Stimulated activated CD8-positive, alpha-beta memory T cell treated with anti-CD3 and anti-CD28 coated beads, Interleukin-12 subunit alpha, Interleukin-12 subunit beta, amount 100 ng/mL, for 24 hours (primary cell): ENCODE measurements around the gene APOBR.
"Not testable (repeated sequence)": the region's sequence is repeated elsewhere in the genome, so short reads cannot be mapped to it uniquely, and the experiment has no call there.

Experiments used
- DNase-seq: peaks from one replicate; pipeline ENCODE4 v3.0.0-alpha.2; 2020; ENCODE audit errors: extremely low read depth

APOBR gene

DNA sequence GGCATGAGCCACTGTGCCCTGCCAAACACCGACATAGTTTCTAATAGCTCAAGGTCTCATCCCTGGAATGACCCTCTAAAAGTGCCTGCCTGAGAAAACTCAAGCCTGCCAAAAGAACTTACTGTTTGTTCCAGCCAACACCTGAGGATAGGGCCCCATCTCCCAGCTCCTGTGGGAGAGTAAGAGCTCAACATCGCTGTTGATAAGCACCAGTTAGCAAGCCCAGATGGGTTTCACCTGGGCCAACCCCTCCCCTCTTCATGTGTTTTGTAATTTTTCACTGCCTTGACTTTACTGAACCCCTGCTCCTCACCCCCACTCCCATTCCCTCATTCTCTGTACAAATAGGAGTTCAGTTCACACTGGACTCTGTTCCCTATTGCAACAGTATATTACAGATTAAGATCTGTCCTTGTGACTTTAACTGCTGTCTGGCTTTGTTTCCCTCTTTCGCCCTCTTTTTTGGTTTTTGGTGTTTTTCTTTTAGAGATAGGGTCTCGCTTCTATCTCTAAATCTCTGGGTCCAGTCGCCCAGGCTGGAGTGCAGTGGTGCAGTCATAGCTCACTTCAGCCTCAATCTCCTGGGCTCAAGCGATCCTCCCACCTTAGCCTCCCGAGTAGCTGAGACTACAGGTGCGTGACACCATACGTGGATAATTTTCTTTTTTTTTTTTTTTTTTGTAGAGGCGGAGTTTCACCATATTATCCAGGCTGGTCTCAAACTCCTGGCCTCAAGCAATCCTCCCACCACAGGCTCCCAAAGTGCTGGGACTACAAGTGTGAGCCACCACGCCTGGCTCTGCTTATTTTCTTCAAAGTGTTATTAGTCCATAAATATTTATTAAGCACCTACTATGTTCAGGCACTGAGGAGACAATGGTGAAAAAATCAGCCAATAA, 32.0 kb downstream of the APOBR start:
- no peak for DNase-seq

GRCh38 chr16:28527100-28527785, 32.8 kb downstream of the APOBR start:
- DNase-seq: not testable (repeated sequence)

DNA sequence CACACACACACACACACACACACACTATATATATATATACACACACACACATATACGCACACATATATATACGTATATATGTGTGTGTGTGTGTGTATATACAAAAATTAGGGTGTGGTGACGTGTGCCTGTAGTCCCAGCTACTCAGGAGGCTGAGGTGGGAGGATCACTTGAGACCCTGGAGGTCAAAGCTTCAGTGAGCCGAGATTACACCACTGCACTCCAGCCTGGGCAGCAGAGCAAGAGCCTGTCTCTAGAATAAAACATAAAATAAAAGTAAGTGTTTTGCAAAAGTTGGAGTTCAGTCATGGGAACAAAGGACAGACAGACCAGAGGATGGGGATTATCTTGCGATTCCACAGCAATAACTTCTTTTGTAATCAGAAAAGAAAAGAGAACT, 33.5 kb downstream of the APOBR start:
- DNase-seq: no peak

- DNase-seq: no peak
Measured at GRCh38 chr16:28528463-28528867, 34.0 kb downstream of the APOBR start.

DNA sequence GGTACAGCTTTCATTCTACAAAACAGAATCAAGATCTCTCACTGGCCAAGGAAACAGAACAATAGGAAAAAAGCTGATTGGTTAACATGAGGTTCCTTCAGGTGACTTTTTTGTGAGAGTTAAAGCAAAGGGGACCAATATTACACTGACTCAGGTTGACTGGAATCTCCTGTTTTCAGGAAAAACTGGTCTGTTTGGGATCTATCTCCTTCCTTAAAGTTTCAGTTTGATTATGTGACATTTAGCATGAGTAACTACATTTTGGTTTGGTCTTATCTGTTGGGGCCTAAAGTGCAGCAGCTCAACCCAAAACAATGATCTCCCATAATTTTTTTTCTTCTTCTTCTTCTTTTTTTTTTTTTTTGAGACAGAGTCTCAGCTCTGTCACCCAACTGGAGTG, 34.7 kb downstream of the APOBR start:
- DNase-seq: no peak

DNA sequence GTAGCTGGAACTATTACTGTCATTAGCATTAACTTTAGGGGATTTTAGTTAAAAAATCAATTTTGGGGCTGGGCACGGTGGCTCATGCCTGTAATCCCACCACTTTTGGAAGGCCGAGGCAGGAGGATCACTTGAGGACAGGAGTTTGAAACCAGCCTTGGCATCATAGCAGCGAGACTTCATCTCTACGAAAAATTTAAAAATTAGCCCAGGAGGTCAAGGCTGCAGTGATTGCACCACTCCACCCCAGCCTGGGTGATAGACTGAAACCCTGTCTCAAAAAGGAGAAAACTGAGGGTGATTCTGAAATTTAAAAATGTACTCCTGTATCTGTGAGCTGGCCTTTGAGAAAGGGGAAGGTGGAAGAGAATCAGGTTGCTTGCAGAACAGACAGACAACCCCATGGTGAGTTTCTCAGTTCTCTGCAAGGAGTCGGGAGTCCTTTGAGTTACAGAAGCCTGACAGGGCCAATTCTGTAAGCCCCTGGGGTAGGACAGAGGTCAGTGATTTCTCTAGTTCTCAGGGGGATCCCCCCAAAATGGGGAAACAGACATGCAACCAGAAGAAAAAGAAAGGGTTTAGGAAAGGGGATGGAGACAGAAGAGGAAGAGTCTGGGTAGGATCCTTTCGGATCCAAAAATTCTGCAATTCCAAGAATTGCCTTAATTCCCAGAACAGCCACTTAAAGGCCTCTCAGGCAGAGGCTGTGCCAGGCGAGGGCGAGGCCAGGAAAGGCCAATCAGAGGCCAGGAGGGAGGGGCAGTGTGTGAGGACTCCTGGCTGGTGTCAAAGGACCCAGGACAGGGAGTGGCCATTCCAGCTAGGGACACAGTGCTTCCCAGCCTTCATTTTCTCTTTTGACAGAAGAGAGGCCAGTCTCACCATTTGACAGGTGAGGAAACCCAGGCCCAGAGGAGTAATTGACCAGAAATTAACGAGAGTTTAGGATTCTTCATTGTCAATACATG, 37.6 kb downstream of the APOBR start:
- no peak for DNase-seq

GRCh38 chr16:28532940-28533647, 38.7 kb downstream of the APOBR start:
- no peak for DNase-seq

DNA sequence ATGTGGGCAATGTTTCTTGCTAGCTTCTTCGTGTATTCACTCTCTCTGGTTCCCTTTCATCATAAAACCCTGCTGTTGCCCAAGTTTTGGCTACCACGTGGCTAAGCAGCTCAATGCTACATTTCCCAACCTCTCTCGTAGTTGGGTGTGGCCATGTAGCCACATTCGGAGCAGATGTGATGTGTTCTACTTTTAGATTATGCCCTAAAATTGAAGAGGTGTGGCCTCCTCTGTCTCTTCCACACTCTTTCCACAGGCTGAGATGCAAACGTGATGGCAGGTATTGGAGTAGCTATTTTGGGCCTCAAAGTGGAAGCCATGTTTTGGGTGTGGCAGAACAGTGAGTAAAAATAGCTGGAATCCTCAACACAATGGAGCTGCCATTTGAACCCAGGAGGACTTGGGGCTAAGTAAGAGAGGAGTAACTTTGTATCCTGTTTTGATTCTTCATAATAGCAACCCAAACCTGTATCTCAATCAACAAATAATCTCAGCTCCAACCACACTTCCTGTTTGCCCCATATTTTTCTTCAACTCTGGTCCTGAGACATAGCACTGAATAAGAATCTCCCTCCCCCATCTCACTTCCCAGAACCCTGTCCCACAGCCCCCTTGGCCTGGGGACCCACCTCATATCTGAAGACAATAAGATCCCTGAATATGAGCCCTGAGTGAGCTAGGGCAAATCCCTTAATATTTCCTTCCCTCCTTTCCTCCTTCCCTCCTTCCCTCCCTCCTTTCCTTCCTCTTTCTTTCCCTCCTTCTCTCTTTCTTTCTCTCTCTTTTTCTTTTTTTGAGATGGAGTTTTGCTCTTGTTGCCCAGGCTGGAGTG, 40.3 kb downstream of the APOBR start:
- DNase-seq: no peak

GRCh38 chr16:28537076-28537475, 42.6 kb downstream of the APOBR start:
- no peak for DNase-seq

- DNase-seq: no peak
Measured at GRCh38 chr16:28537964-28538732, 43.7 kb downstream of the APOBR start.

DNA sequence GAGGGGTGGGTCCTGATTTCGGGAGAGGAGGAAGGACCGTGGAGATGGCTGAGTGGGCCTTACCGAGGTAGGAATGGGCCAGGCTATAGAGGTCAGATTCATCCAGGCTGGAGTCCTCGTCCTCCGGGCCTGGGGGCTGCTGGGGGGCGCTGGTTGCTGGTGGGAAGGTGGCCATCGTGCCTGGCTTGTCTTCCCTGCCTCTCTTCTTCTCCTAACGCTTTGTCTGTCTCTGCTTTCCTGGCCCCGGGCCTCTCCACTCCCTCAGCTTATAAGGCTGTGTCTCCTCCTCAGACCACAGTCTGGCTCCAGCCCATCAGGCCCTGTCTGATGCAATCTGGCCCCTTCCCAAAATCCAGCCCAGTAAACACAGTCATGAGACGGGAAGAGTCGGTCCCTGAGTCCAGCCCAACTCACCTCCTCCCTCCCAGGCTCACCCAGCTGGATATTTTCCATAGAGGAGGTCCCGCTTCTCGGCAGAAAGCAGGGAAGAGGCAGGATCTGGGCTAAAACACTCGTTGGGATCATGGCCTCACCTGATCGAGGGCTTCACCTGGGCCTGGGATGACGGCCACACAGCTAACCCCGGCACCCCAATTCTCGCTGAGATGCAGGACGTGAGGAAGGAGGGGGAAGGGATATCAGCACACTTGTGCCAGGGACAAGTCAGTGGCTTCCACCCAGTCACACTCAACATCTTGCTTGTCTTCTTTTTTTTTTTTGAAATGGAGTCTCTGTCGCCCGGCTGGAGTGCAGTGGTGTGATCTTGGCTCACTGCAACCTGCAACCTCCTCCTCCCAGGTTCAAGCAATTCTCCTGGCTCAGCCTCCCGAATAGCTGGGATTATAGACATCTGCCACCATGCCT, 44.5 kb downstream of the APOBR start, which contains the start of gene NUPR1:
TSS of gene NUPR1 (minus strand) at position 242 of the 864 bp plus-strand sequence. CDS start at position 175, 67 bp downstream.
- no peak for DNase-seq

DNA sequence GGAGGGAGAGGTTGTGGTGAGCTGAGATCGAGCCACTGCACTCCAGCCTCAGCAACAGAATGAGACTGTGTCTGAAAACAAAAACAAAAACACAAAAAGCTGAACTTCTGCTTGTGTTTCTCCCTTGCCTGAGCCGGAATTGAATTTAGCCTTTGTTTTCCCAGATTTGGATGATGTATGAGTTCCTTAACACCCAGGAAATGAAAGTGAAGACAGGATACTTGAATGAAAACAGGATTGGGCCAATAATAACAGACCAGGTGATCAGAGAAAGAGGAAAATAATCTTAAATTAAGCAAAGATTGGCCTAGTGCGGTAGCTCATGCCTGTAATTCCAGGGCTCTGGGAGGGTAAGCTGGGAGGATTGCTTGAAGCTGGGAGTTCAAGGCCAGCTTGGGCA, 45.9 kb downstream of the APOBR start:
- DNase-seq: no peak

DNA sequence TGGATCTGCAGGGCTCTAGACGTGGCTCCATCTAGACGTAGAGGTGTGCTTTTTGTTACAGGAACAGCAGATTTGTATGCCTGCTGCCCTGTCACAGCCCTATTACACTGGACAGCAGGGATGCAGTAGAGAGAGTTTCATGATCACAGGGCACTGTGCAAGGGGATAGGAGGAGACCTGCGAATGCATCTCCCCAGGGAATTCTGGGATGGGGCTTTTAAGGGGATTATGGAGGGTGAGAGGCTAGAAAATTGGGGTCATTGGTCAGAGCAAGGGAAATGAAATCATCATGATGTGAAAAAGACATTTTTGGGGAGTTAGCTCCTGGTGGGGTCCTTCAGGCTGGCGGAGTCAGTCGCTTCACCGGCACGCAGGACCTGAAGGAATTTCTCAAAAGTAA, 48.2 kb downstream of the APOBR start:
- no peak for DNase-seq

DNA sequence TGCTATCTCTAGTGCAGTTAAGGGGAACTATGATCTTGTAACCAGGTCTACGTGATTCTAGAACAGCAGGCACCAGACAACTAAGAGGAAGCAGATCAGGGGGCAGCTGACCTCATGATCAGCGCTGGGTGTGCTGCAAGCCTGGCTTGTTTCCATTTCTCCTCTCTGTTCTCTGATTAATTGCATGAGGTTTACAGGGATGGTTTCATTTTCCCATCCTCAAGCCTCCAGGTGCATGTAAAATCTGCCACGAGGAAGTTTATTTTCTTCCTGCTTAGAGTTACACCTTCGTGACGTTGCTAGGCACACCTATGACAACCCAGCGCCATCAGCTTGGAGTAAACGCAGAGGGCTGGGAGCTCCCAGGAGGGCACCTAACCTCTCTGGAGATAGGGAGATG, 48.6 kb downstream of the APOBR start:
- no peak for DNase-seq

DNA sequence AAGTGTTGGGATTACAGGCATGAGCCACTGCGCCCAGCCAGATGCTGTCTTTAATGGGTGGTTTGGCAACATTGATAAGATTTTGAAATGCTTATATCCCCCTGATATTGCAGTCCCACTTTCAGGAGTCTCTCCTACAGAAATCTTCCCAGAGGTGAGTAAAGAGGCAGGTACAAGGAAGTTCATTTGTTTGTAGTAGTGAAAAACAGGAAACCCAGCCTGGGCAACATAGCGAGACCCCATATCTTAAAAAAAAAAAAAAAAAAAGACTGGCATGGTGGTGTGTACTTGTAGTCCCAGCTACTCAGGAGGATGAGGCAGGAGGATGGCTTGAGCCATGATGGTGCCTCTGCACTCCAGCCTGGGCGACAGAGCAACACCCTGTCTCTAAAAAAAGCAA, 50.6 kb downstream of the APOBR start:
- no peak for DNase-seq

- DNase-seq: not testable (repeated sequence)
Measured at GRCh38 chr16:28545964-28546363, 51.5 kb downstream of the APOBR start.

DNA sequence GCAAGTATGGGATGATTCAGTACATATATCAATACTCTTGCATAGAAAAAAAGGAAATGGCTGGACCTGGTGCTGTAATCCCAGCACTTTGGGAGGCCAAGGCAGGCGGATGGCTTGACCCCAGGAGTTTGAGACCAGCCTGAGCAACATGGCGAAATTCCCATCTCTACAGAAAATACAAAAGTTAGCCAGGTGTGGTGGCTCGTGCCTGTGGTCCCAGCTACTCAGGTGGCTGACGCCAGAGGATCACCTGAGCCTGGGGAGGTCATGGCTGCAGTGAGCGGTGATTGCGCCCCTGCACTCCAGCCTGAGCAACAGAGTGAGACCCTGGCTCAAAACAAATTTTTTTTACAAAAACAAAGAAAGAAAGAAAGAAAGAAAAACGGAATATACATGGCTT, 52.2 kb downstream of the APOBR start:
- no peak for DNase-seq

- no peak for DNase-seq
Measured at GRCh38 chr16:28548306-28548802, 53.9 kb downstream of the APOBR start.
